Smooth muscle cell (in vitro differentiated cells): ENCODE results near the gene FAM13A. TPM values are rescaled to one million over a fixed set of nuclear protein-coding genes. Genes with fewer than 3 reads are reported as not detected.

ENCODE experiments used
- DNase-seq: peaks from one replicate; lab custom pipeline; 2025; ENCODE audit not compliant: unreplicated experiment; lab: John Stamatoyannopoulos, UW
- H2AFZ ChIP-seq: fragments of 200-600 bp; sonication (generic); 2 replicates; pipeline ENCODE4 v1.6.0; 2016; ENCODE audit warnings: antibody characterized with exemption, low read depth, mild to moderate bottlenecking
- H3F3A ChIP-seq: fragments of 200-600 bp; sonication (generic); 2 replicates; pipeline ENCODE4 v1.6.0; 2017; ENCODE audit warnings: antibody characterized with exemption, low read depth
- H3K27ac ChIP-seq: fragments of 200-600 bp; sonication (generic); 2 replicates; pipeline ENCODE4 v1.5.1; 2016; ENCODE audit warnings: low read depth, mild to moderate bottlenecking
- H3K27me3 ChIP-seq: fragments of 200-600 bp; sonication (generic); 2 replicates; pipeline ENCODE4 v1.6.1; 2016; ENCODE audit warnings: low read depth, mild to moderate bottlenecking
- H3K36me3 ChIP-seq: fragments of 200-600 bp; sonication (generic); 2 replicates; pipeline ENCODE4 v1.5.1; 2016; ENCODE audit warnings: low read depth
- H3K4me1 ChIP-seq: fragments of 200-600 bp; sonication (generic); 2 replicates; pipeline ENCODE4 v1.5.1; 2016; ENCODE audit warnings: low read depth
- H3K4me2 ChIP-seq: fragments of 200-600 bp; sonication (generic); 2 replicates; pipeline ENCODE4 v1.6.0; 2016; ENCODE audit warnings: mild to moderate bottlenecking
- H3K4me3 ChIP-seq: fragments of 200-600 bp; sonication (generic); 2 replicates; pipeline ENCODE4 v1.5.1; 2016; ENCODE audit warnings: mild to moderate bottlenecking
- H3K79me2 ChIP-seq: fragments of 200-600 bp; sonication (generic); 2 replicates; pipeline ENCODE4 v1.6.0; 2016; ENCODE audit warnings: low read depth, mild to moderate bottlenecking
- H3K9ac ChIP-seq: fragments of 200-600 bp; sonication (generic); 2 replicates; pipeline ENCODE4 v1.6.0; 2016; ENCODE audit warnings: low read depth
- H3K9me3 ChIP-seq: fragments of 200-600 bp; sonication (generic); replicated peaks from 2 replicates; pipeline ENCODE4 v1.5.1; 2016; ENCODE audit warnings: low read depth
- H4K20me1 ChIP-seq: fragments of 200-600 bp; sonication (generic); 2 replicates; pipeline ENCODE4 v1.6.0; 2016; ENCODE audit warnings: low read depth
- CTCF ChIP-seq: fragments of 200-600 bp; sonication (generic); IDR thresholded peaks from 2 replicates; pipeline ENCODE4 v1.5.1; 2017; ENCODE audit warnings: borderline replicate concordance, mild to moderate bottlenecking, antibody characterized with exemption; ENCODE audit not compliant: insufficient read depth, poor library complexity, severe bottlenecking
- WGBS: methylation state at CpG from one replicate; pipeline ENCODE4 v1.1.7; 2016; ENCODE audit warnings: low lambda C conversion rate; 5-methylcytosine and 5-hydroxymethylcytosine counted together
- polyA plus RNA-seq: library from polyadenylated mRNA; unstranded; fragments of >200 nt; fragmentation: Nextera tagmentation; extraction: Ambion mirVana; gene quantifications from 2 replicates; pipeline ENCODE4 v1.2.1, GENCODE V29; 2016
- total RNA-seq: library from RNA; depleted of rRNA; stranded (reverse); fragments of >200 nt; gene quantifications from 2 replicates; pipeline ENCODE4 v1.2.3, GENCODE V29; 2014

FAM13A gene
- total and polyA plus RNA-seq, 2 experiments from 2014 or later = 14.6 to 39.9 TPM

DNA sequence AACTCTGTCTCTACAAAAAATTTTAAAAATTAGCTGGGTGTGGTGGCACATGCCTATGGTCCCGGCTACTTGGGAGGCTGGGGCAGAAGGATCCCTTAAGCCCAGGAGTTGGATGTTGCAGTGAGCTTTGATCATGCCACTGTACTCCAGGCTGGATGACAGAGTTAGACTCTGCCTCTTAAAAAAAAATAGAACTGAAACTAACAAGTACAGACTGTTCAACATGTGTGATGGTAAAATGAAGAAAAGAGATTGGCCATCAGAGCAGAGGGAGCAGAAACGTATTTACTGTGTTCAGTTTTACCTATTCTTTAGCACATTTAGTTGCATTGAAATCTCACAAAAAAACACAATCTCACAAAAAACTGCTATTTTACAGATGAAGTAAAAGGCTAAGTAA lies 281.5 kb downstream of the FAM13A start:
- 95% methylated on average over 2 of the region's 2 CpGs for WGBS
- no peak overlapping the region for H3K9ac ChIP-seq

GRCh38 chr4:88775026-88775425 lies 282.0 kb downstream of the FAM13A start:
- WGBS = 100% methylated on average over 1 of the region's 1 CpG
- peaks cover 10% of the 10 kb centered on the region for H3K36me3 ChIP-seq
- no peak for TF ChIP-seq CTCF
- H3K9me3 ChIP-seq = no peaks in the 10 kb centered on the region
- no peaks in the 10 kb centered on the region for H3K27me3 ChIP-seq
- no peak for DNase-seq
- no peak overlapping the region for H3K9ac ChIP-seq
- no peak overlapping the region for H2AFZ ChIP-seq
- H3K4me2 ChIP-seq = no peak overlapping the region
- H3F3A ChIP-seq = no peaks in the 10 kb centered on the region
- no peaks in the 10 kb centered on the region for H3K4me1 ChIP-seq
- no peak overlapping the region for H3K4me3 ChIP-seq
- H3K27ac ChIP-seq = no peak overlapping the region
- no peaks in the 10 kb centered on the region for H3K79me2 ChIP-seq
- no peaks in the 10 kb centered on the region for H4K20me1 ChIP-seq

More for the DNA sequence above, 281.5 kb downstream of the FAM13A start:
- H3K36me3 ChIP-seq = peaks cover 10% of the 10 kb centered on the region
- H4K20me1 ChIP-seq = no peaks in the 10 kb centered on the region
- no peaks in the 10 kb centered on the region for H3K4me1 ChIP-seq
- H3K4me3 ChIP-seq = no peak overlapping the region
- no peaks in the 10 kb centered on the region for H3K79me2 ChIP-seq
- H3K27ac ChIP-seq = no peak overlapping the region
- no peak for TF ChIP-seq CTCF
- no peaks in the 10 kb centered on the region for H3K9me3 ChIP-seq
- no peak overlapping the region for H2AFZ ChIP-seq
- no peak for DNase-seq
- H3K4me2 ChIP-seq = no peak overlapping the region
- H3F3A ChIP-seq = no peaks in the 10 kb centered on the region
- H3K27me3 ChIP-seq = no peaks in the 10 kb centered on the region

DNA sequence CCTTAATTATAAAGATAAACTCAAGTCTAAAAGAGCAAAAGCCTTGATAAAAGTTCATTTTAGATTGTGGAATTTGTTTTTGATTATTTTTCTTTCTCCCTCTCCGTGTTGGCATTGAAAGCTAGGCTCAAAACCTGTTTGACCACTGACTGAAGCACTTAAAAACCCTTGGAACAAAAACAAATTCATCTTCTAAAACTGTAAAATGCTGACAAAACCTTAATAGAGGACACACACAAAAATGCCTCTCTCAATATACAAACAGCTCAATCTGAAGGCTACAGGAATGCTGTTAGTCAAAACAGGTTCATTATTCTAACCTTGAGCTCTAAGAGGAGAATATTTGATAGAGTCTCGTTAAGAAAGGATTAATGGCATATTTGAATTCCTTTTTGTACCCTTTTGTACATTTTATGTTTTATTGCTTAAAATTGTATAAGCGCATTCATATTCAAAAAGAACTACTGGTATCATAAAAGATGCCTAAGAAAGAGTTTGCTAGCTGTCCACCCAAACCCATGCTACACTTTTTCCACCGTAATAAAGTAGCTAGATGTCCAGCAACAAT lies 285.0 kb downstream of the FAM13A start:
- Histone ChIP-seq H3K4me3 (no peak overlapping the region), H3K4me1 (no peaks in the 10 kb centered on the region), H3K27me3 (no peaks in the 10 kb centered on the region), H3K4me2 (no peak overlapping the region), H3K9ac (no peak overlapping the region), H3K27ac (no peak overlapping the region), H3F3A (no peaks in the 10 kb centered on the region), H2AFZ (no peak overlapping the region), H3K9me3 (no peaks in the 10 kb centered on the region), H3K36me3 (peaks cover 1% of the 10 kb centered on the region), H4K20me1 (no peaks in the 10 kb centered on the region), H3K79me2 (no peaks in the 10 kb centered on the region)
- no peak for DNase-seq
- WGBS = 87% methylated on average over 4 of the region's 4 CpGs
- no peak for TF ChIP-seq CTCF

DNA sequence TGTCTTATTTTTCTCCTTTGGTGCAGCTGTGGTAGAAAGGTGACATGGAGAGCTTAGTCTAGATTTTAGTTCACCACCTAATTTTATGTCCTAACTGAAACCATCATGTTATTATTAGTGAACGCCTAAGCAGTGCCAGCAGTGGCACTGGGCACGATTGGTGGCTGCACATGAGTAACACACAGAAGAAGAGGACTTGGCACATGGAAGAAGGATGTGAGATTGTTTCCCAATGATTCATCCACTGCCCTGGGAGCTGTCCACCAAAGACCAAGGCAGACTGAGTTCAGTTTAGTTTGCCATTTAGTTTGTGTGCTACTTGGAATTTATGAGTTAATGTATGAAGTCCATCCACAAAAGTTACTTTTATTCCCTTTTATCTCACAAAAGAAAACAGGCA lies 291.3 kb downstream of the FAM13A start:
- Histone ChIP-seq H3K27ac (no peak overlapping the region), H2AFZ (no peak overlapping the region), H3K4me2 (no peak overlapping the region), H3K27me3 (no peaks in the 10 kb centered on the region), H3K4me1 (no peaks in the 10 kb centered on the region), H4K20me1 (peaks cover 11% of the 10 kb centered on the region), H3K9ac (no peak overlapping the region), H3K4me3 (no peak overlapping the region), H3F3A (no peaks in the 10 kb centered on the region), H3K9me3 (no peaks in the 10 kb centered on the region), H3K36me3 (no peaks in the 10 kb centered on the region), H3K79me2 (no peaks in the 10 kb centered on the region)
- DNase-seq = no peak
- 70% methylated on average over 2 of the region's 2 CpGs for WGBS
- no peak for TF ChIP-seq CTCF
